ENCODE results near the gene ASPM.

The ASPM gene

DNA sequence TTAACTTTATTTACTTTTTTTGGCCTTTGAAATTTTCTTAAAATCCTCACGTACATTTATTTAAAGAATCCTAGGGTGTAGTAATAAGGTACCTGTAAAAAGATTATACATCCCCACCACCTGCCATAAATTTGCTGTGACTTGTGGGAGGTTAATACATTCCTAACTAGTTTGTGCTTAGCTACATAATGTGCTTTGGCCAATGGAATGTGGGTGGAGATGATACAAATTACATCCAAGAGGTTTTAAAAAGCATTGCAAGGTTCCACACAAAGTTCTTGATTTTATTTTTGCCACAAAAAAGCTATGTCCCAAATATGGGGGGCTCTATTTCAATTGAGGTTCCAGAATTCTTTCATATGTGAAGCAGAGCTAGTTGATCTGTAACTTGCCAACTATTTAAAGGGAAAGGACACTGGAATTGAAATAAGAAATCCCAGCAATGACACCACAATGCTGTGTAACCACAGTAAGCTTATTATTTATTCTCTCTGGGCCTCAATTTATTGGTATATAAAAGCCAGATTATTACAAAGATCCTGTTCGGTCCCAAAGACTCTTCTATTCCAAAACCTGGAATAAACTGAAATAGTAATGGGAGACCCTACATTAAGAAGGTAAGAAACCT, 15.7 kb downstream of the ASPM start:
- Histone ChIP-seq H3K4me3 (ENCODE audit: low read length) (no peak overlapping the region), H3K4me1 (ENCODE audit: low read length) (no peaks in the 10 kb centered on the region), H3K27ac (ENCODE audit: low read length) (no peak overlapping the region), H3K36me3 (replicated peaks; ENCODE audit: insufficient read depth, low read length) (peaks cover 8% of the 10 kb centered on the region; the same call in 1 of the 2 replicates), H3K27me3 (replicated peaks; ENCODE audit: insufficient read depth, low read length) (no peaks in the 10 kb centered on the region), H3K9me3 (replicated peaks; ENCODE audit: insufficient read depth, low read length) (no peaks in the 10 kb centered on the region), H2AFZ (ENCODE audit: low read length) (no peak overlapping the region), H3K79me2 (ENCODE audit: low read length) (peaks cover 1% of the 10 kb centered on the region; the same call in 1 of the 2 replicates), H3K9ac (ENCODE audit: low read length) (no peak overlapping the region), H3K9me2 (replicated peaks; ENCODE audit: insufficient read depth, low read length) (no peaks in the 10 kb centered on the region), H4K20me1 (ENCODE audit: insufficient read depth, low read length) (no peaks in the 10 kb centered on the region), H3K4me2 (ENCODE audit: low read depth, low read length) (no peak overlapping the region), H3F3A (ENCODE audit: insufficient read depth, low read length) (no peaks in the 10 kb centered on the region)
- TF ChIP-seq EZH2phosphoT487 (IDR thresholded peaks at IDR 0.05; ENCODE audit: low read length) (no peak), EZH2 (optimal IDR thresholded peaks at IDR 0.05; ENCODE audit: low read depth, low read length) (no peak)
- TF ChIP-seq, protein P1, sequence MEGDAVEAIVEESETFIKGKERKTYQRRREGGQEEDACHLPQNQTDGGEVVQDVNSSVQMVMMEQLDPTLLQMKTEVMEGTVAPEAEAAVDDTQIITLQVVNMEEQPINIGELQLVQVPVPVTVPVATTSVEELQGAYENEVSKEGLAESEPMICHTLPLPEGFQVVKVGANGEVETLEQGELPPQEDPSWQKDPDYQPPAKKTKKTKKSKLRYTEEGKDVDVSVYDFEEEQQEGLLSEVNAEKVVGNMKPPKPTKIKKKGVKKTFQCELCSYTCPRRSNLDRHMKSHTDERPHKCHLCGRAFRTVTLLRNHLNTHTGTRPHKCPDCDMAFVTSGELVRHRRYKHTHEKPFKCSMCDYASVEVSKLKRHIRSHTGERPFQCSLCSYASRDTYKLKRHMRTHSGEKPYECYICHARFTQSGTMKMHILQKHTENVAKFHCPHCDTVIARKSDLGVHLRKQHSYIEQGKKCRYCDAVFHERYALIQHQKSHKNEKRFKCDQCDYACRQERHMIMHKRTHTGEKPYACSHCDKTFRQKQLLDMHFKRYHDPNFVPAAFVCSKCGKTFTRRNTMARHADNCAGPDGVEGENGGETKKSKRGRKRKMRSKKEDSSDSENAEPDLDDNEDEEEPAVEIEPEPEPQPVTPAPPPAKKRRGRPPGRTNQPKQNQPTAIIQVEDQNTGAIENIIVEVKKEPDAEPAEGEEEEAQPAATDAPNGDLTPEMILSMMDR (IDR thresholded peaks at IDR 0.05; ENCODE audit: low read length), result no peak
- DNase-seq, result no peak

- no peak overlapping the region for H3K4me3 ChIP-seq (ENCODE audit: low read length)
- H3K27me3 ChIP-seq (replicated peaks; ENCODE audit: insufficient read depth, low read length), result no peaks in the 10 kb centered on the region
- H3K79me2 ChIP-seq (ENCODE audit: low read length), result no peaks in the 10 kb centered on the region
- no peak for DNase-seq
- no peak overlapping the region for H3K4me2 ChIP-seq (ENCODE audit: low read depth, low read length)
- H3K9me3 ChIP-seq (replicated peaks; ENCODE audit: insufficient read depth, low read length), result no peaks in the 10 kb centered on the region
- H3K27ac ChIP-seq (ENCODE audit: low read length), result no peak overlapping the region
- H3K9me2 ChIP-seq (replicated peaks; ENCODE audit: insufficient read depth, low read length), result no peaks in the 10 kb centered on the region
- H2AFZ ChIP-seq (ENCODE audit: low read length), result no peak overlapping the region
- H3K9ac ChIP-seq (ENCODE audit: low read length), result no peak overlapping the region
- no peaks in the 10 kb centered on the region for H4K20me1 ChIP-seq (ENCODE audit: insufficient read depth, low read length)
- H3K36me3 ChIP-seq (replicated peaks; ENCODE audit: insufficient read depth, low read length), result peaks cover 8% of the 10 kb centered on the region; the same call in 1 of the 2 replicates
- no peaks in the 10 kb centered on the region for H3F3A ChIP-seq (ENCODE audit: insufficient read depth, low read length)
- no peak for TF ChIP-seq EZH2phosphoT487 (IDR thresholded peaks at IDR 0.05; ENCODE audit: low read length)
- TF ChIP-seq EZH2 (optimal IDR thresholded peaks at IDR 0.05; ENCODE audit: low read depth, low read length), result no peak
- TF ChIP-seq, protein P1 (IDR thresholded peaks at IDR 0.05; ENCODE audit: low read length), result no peak
- no peaks in the 10 kb centered on the region for H3K4me1 ChIP-seq (ENCODE audit: low read length)
Observed at GRCh38 chr1:197129698-197130097, 16.8 kb downstream of the ASPM start.

DNA sequence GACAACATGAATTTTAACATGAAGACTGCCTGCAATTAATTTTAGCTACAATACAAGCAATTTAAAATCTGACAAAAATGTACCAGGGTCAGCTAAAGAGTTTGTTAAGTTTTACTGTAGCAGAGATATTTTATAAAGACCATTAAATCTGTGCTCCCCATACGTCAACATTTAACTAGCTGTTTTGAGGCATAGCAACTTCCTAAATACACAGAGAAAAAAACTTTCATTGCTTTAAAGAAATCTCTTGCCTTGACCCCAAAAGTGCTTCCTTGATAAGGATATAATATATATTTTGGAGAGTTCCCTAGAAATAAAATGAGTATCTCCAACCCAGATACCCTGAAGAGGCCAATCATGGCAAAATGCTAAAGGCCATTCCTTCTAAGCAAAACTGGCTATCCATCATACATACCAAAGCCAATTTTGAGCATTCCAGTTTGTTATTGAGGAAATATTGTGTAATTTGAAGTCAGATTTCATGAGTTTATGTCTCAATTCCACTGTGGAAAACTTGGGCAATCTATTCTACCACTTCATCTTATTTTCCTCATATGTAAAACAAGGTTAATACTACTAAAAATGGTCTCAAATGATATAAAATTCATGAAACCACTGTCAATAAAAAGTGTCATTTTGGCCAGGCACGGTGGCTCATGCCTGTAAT, 19.1 kb downstream of the ASPM start:
- DNase-seq, result no peak
- TF ChIP-seq, protein P1 (IDR thresholded peaks at IDR 0.05; ENCODE audit: low read length), result no peak
- TF ChIP-seq EZH2 (optimal IDR thresholded peaks at IDR 0.05; ENCODE audit: low read depth, low read length) (no peak), EZH2phosphoT487 (IDR thresholded peaks at IDR 0.05; ENCODE audit: low read length) (no peak)
- Histone ChIP-seq H3K9ac (ENCODE audit: low read length) (no peak overlapping the region), H3K9me2 (replicated peaks; ENCODE audit: insufficient read depth, low read length) (no peaks in the 10 kb centered on the region), H3K4me1 (ENCODE audit: low read length) (no peaks in the 10 kb centered on the region), H3K9me3 (replicated peaks; ENCODE audit: insufficient read depth, low read length) (no peaks in the 10 kb centered on the region), H2AFZ (ENCODE audit: low read length) (no peak overlapping the region), H4K20me1 (ENCODE audit: insufficient read depth, low read length) (no peaks in the 10 kb centered on the region), H3K27me3 (replicated peaks; ENCODE audit: insufficient read depth, low read length) (no peaks in the 10 kb centered on the region), H3K4me3 (ENCODE audit: low read length) (no peak overlapping the region), H3K36me3 (replicated peaks; ENCODE audit: insufficient read depth, low read length) (peaks cover 17% of the 10 kb centered on the region; the same call in 1 of the 2 replicates), H3F3A (ENCODE audit: insufficient read depth, low read length) (no peaks in the 10 kb centered on the region), H3K79me2 (ENCODE audit: low read length) (no peaks in the 10 kb centered on the region), H3K4me2 (ENCODE audit: low read depth, low read length) (no peak overlapping the region), H3K27ac (ENCODE audit: low read length) (no peak overlapping the region)
